Immature natural killer cell (primary cell): ENCODE measurements around the gene MTRFR. TPM values are rescaled to one million over a fixed set of nuclear protein-coding genes. Genes with fewer than 3 reads are reported as not detected.

Experiments used
- DNase-seq, 3 donors: peaks; one replicate each; pipeline ENCODE4 v3.0.0; 2022; ENCODE audit warnings: mixed read lengths in 1 of 3
- H3K27ac Mint-ChIP-seq, 6 donors: one replicate each; pipeline ENCODE4 v1.8.0; 2020; ENCODE audit warnings: mixed read lengths in 6 of 6, mild to moderate bottlenecking in 5 of 6, inconsistent platforms in 4 of 6, moderate library complexity in 3 of 6
- H3K27me3 Mint-ChIP-seq, 3 donors: one replicate each; pipeline ENCODE4 v1.8.0; 2020 to 2021; ENCODE audit warnings: low read depth in 3 of 3, mild to moderate bottlenecking in 3 of 3, mixed read lengths in 3 of 3, moderate library complexity in 3 of 3, inconsistent platforms in 1 of 3
- H3K36me3 Mint-ChIP-seq, 3 donors: one replicate each; pipeline ENCODE4 v1.8.0; 2020; ENCODE audit warnings: mixed read lengths in 3 of 3, inconsistent platforms in 2 of 3, mild to moderate bottlenecking in 2 of 3
- H3K4me1 Mint-ChIP-seq, 2 donors: one replicate each; pipeline ENCODE4 v1.8.0; 2020; ENCODE audit warnings: inconsistent platforms in 2 of 2, mild to moderate bottlenecking in 2 of 2, mixed read lengths in 2 of 2, moderate library complexity in 1 of 2
- H3K4me3 Mint-ChIP-seq, 5 donors: one replicate each; pipeline ENCODE4 v1.8.0; 2020; ENCODE audit warnings: mild to moderate bottlenecking in 5 of 5, mixed read lengths in 5 of 5, inconsistent platforms in 3 of 5, moderate library complexity in 3 of 5
- H3K9me3 Mint-ChIP-seq, 6 donors: one replicate each; pipeline ENCODE4 v1.8.0; 2020; ENCODE audit warnings: mild to moderate bottlenecking in 6 of 6, mixed read lengths in 6 of 6, inconsistent platforms in 4 of 6, moderate library complexity in 3 of 6
- polyA plus RNA-seq, 3 donors: library from polyadenylated mRNA; unstranded; fragments of 300-500 nt; fragmentation: Illumina TruSeq; gene quantifications; one replicate each; pipeline ENCODE4 v1.2.3, GENCODE V29; 2021

The MTRFR gene
- polyA plus RNA-seq, 3 donors from 2014 or later, result 10.7 to 32.9 (median 16.3) TPM

DNA sequence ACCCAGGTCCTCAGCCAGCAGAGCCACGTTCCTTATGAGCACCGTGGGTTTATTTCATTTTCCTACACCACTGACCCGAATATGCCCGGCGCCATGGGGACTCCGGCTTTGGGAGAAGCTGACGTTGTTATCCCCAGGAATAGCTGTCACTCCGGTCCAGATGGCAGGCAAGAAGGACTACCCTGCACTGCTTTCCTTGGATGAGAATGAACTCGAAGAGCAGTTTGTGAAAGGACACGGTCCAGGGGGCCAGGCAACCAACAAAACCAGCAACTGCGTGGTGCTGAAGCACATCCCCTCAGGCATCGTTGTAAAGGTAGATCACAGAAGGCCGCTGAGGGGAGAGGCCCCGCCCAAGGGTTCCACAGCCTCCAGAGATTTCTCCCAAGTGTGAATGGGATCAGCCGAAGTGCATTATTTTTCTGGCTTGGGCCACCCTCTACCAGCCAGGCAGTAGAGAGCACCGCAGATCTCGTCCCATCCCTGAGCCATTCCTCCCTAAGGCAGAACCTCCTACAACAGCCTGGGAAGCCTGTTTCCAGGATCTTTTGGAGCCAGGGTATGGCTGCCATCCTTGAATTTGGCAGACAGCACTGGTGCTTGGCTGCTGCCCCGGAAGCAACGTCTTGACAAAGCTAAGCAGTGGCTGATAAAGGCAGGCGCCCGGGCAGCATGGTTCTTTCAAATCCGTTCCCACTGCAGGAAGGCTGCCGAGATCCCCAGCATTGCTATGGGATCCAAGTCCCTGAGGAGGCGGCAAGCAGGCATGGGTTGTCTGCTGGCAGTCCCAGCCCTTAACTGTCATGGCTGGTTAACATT, 20.6 kb downstream of the MTRFR start:
- Mint-ChIP-seq H3K27me3 (no peaks in the 10 kb centered on the region), H3K9me3 (no peaks in the 10 kb centered on the region), H3K4me3 (no peak overlapping the region), H3K27ac (no peak overlapping the region), H3K36me3 (peaks cover 4 to 16% (median 12%) of the 10 kb centered on the region in 3 donors), H3K4me1 (peaks cover 24 to 25% of the 10 kb centered on the region in 2 donors)
- no peak for DNase-seq

DNA sequence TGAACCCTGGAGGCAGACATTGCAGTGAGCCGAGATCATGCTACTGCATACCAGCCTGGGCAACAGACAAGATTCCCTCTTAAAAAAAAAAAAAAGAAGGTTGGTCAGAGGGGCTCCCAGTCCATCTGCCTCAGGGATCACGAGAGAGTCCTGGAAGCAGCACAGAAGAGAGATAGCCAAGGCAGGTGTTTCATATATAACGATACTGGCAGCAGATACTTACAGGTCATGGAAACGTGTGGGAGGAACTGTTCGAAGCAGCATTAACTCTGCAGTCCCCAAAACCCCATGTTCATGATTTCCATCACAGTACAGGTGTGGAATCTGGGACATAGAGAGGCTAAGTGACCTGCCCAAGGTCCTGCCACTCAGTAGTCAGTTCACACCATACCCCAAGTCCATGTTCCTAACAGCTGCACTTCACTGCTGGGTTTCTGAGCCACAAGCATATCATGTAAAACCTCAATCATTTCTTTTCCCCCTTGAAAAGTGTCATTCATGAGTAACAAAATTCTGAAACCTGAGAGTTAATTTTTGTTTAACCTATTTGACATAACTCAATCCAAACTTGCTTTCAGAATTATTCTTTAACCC, 21.7 kb downstream of the MTRFR start:
- Mint-ChIP-seq H3K4me1 (peaks cover 19 to 22% of the 10 kb centered on the region in 2 donors), H3K36me3 (peaks cover 4 to 14% (median 9%) of the 10 kb centered on the region in 3 donors), H3K27me3 (no peaks in the 10 kb centered on the region), H3K4me3 (no peak overlapping the region), H3K27ac (no peak overlapping the region), H3K9me3 (no peaks in the 10 kb centered on the region)
- no peak for DNase-seq

GRCh38 chr12:123258593-123258992, 25.4 kb downstream of the MTRFR start:
- no peak for DNase-seq
- Mint-ChIP-seq H3K27ac (no peak overlapping the region), H3K4me1 (no peaks in the 10 kb centered on the region), H3K9me3 (no peaks in the 10 kb centered on the region), H3K36me3 (peaks cover 4 to 9% (median 8%) of the 10 kb centered on the region in 3 donors), H3K27me3 (no peaks in the 10 kb centered on the region), H3K4me3 (no peak overlapping the region)

- peak overlapping the region in 1 of 6 donors; percentile 37 for H3K27ac Mint-ChIP-seq
- no peaks in the 10 kb centered on the region for H3K4me1 Mint-ChIP-seq
- H3K9me3 Mint-ChIP-seq, result no peaks in the 10 kb centered on the region
- no peak overlapping the region for H3K4me3 Mint-ChIP-seq
- peaks cover 0 to 1% (median 0%) of the 10 kb centered on the region in 3 donors for H3K27me3 Mint-ChIP-seq
- peaks cover 4 to 8% (median 8%) of the 10 kb centered on the region in 3 donors for H3K36me3 Mint-ChIP-seq
- DNase-seq, result no peak
Observed at GRCh38 chr12:123260081-123260480, 26.8 kb downstream of the MTRFR start.

DNA sequence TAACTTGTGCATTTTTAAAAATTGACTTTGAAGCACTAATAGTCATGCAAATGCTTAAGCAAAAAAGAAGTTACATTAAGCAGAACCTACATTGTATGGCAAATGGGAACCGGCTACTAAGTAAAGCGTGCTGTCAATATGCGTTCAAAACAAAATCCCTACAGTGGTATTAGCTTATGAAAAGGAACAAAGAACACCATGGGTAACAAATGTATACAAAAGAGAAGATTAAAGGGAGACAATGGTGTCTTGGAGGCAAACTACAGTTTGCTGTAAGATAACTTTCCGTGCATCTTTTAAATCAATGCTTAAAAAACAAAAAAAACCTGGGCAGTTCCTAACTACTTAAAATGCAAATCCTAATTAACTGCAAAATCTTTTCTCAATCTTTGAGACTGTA, 28.0 kb downstream of the MTRFR start:
- H3K27ac Mint-ChIP-seq, result no peak overlapping the region
- H3K9me3 Mint-ChIP-seq, result no peaks in the 10 kb centered on the region
- DNase-seq, result no peak
- no peaks in the 10 kb centered on the region for H3K4me1 Mint-ChIP-seq
- peaks cover 0 to 1% (median 0%) of the 10 kb centered on the region in 3 donors for H3K27me3 Mint-ChIP-seq
- peaks cover 4 to 8% (median 8%) of the 10 kb centered on the region in 3 donors for H3K36me3 Mint-ChIP-seq
- no peak overlapping the region for H3K4me3 Mint-ChIP-seq

DNA sequence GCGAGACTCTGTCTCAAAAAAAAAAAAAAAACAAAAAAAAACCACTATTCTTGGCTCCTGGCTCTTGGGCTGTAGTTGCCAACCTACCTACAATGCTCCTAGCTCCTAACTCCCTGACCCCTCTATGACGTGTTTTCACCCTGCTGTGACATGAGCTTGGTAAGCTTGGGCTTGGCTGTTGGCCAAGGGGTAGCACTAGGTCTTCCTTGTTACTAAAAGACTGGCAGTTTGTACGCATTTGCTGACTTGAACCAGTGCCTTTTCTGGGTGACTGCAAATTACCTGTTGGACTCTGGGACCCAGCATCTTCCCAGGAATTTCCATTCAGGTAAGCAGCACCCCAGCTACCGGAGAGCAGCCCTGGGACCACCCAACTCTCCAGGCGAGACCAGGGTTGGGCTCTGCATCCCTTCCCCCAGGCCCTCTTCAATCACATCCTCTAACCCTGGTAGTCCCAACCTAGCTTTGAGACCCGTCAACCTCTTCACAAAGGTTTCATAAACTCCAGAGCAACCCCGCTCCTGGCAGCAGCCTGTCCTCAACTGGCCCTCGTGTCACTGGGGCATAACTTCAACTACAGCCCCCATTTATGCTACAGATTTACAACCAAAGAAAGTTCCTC, 30.1 kb downstream of the MTRFR start:
- Mint-ChIP-seq H3K27me3 (peaks cover 0 to 3% (median 1%) of the 10 kb centered on the region in 3 donors), H3K36me3 (peaks cover 0 to 4% (median 4%) of the 10 kb centered on the region in 3 donors), H3K27ac (peak overlapping the region in 1 of 6 donors; percentile 57), H3K4me1 (peaks cover 6 to 8% of the 10 kb centered on the region in 2 donors), H3K4me3 (no peak overlapping the region), H3K9me3 (no peaks in the 10 kb centered on the region)
- DNase-seq, result no peak

- Mint-ChIP-seq H3K4me1 (peaks cover 18 to 21% of the 10 kb centered on the region in 2 donors), H3K27ac (no peak overlapping the region), H3K9me3 (no peaks in the 10 kb centered on the region), H3K36me3 (peaks cover 0 to 4% (median 4%) of the 10 kb centered on the region in 3 donors), H3K27me3 (peaks cover 0 to 3% (median 1%) of the 10 kb centered on the region in 3 donors), H3K4me3 (no peak overlapping the region)
- DNase-seq, result no peak
Observed at GRCh38 chr12:123264642-123265041, 31.4 kb downstream of the MTRFR start.

- DNase-seq, result no peak
- H3K9me3 Mint-ChIP-seq, result no peaks in the 10 kb centered on the region
- peaks cover 27 to 29% of the 10 kb centered on the region in 2 donors for H3K4me1 Mint-ChIP-seq
- no peak overlapping the region for H3K27ac Mint-ChIP-seq
- H3K36me3 Mint-ChIP-seq, result peaks cover 0 to 4% (median 4%) of the 10 kb centered on the region in 3 donors
- H3K27me3 Mint-ChIP-seq, result peaks cover 0 to 3% (median 1%) of the 10 kb centered on the region in 3 donors
- H3K4me3 Mint-ChIP-seq, result no peak overlapping the region
Observed at GRCh38 chr12:123265851-123266678, 32.8 kb downstream of the MTRFR start.

- H3K4me1 Mint-ChIP-seq, result peaks cover 27 to 29% of the 10 kb centered on the region in 2 donors
- H3K4me3 Mint-ChIP-seq, result no peak overlapping the region
- H3K9me3 Mint-ChIP-seq, result no peaks in the 10 kb centered on the region
- H3K36me3 Mint-ChIP-seq, result peaks cover 0 to 4% (median 3%) of the 10 kb centered on the region in 3 donors
- H3K27ac Mint-ChIP-seq, result peak overlapping the region in 1 of 6 donors; percentile 43
- no peak for DNase-seq
- H3K27me3 Mint-ChIP-seq, result peaks cover 0 to 3% (median 1%) of the 10 kb centered on the region in 3 donors
Observed at GRCh38 chr12:123266679-123267277, 33.5 kb downstream of the MTRFR start.

DNA sequence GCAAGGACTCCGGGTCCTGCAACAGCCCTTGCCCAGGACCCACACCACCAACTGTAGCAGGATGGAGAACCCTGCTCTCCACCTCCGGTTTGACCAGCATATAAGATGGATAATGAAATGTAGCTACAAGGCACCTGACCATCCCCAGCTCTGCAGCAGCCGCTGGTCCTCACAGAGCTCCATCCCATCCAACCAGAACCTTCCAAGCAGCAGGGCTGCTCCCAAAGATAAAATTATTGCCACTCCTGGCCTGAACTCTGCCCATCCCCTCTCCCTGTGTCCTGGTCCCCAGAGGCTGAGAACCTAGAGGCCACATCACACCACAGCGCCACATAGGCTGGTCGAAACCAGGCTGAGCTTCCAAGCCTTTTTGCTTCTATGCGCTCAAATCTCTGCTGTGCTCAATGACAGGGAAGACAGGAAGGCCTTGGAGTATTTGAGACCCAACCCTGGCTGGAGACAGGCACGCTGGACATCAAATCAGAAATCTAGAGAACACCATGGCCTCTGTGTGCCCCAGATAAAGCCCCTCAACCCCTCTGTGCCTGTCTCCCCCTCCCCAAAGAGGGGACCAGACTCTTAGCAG, 34.2 kb downstream of the MTRFR start:
- peaks cover 29 to 30% of the 10 kb centered on the region in 2 donors for H3K4me1 Mint-ChIP-seq
- no peaks in the 10 kb centered on the region for H3K36me3 Mint-ChIP-seq
- peaks cover 0 to 3% (median 1%) of the 10 kb centered on the region in 3 donors for H3K27me3 Mint-ChIP-seq
- H3K27ac Mint-ChIP-seq, result peak overlapping the region in 2 of 6 donors; percentile 43 to 53
- H3K9me3 Mint-ChIP-seq, result no peaks in the 10 kb centered on the region
- DNase-seq, result no peak
- peak overlapping the region in 1 of 5 donors; percentile 64 for H3K4me3 Mint-ChIP-seq

- peak in 2 of 3 donors; percentile 26 for DNase-seq
- peaks cover 1 to 5% (median 1%) of the 10 kb centered on the region in 3 donors for H3K27me3 Mint-ChIP-seq
- H3K9me3 Mint-ChIP-seq, result no peaks in the 10 kb centered on the region
- H3K36me3 Mint-ChIP-seq, result no peaks in the 10 kb centered on the region
- peak overlapping the region in 2 of 6 donors; percentile 40 to 43 for H3K27ac Mint-ChIP-seq
- H3K4me3 Mint-ChIP-seq, result peak overlapping the region; percentile 25 to 64 (median 59)
- H3K4me1 Mint-ChIP-seq, result peaks cover 29 to 34% of the 10 kb centered on the region in 2 donors
Observed at GRCh38 chr12:123267991-123268843, 35.0 kb downstream of the MTRFR start.

DNA sequence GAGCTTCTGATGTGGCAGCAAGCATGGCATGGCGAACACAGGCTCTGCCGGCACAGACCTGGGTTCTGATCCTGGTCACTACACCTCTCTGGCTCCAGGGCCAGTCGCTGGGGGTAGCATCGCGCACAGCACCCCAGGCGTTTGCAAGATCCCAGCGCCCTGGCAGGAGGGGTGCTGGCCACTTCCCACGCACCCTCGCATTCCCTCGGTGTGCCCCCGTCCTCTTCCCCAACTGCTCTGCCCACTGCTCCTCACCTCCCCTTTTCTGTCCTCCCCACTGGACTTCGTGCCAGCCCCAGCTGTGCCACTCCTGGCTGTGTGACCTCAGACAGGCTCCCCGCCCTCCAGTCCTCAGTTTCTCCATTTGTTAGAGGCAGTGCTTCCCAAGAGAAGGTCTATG, 35.6 kb downstream of the MTRFR start:
- DNase-seq, result no peak
- peak overlapping the region in 2 of 6 donors; percentile 26 to 61 for H3K27ac Mint-ChIP-seq
- no peaks in the 10 kb centered on the region for H3K9me3 Mint-ChIP-seq
- H3K36me3 Mint-ChIP-seq, result no peaks in the 10 kb centered on the region
- H3K4me3 Mint-ChIP-seq, result peak overlapping the region; percentile 44 to 85 (median 70)
- H3K4me1 Mint-ChIP-seq, result peaks cover 29 to 34% of the 10 kb centered on the region in 2 donors
- H3K27me3 Mint-ChIP-seq, result peaks cover 1 to 6% (median 4%) of the 10 kb centered on the region in 3 donors
